Measurements from ENCODE around the gene DAPK3. TPM values are rescaled to one million over a fixed set of nuclear protein-coding genes. Genes with fewer than 3 reads are reported as not detected.

The DAPK3 gene
- total RNA-seq, 1 experiment from 2014 or later: 58.6 TPM

DNA sequence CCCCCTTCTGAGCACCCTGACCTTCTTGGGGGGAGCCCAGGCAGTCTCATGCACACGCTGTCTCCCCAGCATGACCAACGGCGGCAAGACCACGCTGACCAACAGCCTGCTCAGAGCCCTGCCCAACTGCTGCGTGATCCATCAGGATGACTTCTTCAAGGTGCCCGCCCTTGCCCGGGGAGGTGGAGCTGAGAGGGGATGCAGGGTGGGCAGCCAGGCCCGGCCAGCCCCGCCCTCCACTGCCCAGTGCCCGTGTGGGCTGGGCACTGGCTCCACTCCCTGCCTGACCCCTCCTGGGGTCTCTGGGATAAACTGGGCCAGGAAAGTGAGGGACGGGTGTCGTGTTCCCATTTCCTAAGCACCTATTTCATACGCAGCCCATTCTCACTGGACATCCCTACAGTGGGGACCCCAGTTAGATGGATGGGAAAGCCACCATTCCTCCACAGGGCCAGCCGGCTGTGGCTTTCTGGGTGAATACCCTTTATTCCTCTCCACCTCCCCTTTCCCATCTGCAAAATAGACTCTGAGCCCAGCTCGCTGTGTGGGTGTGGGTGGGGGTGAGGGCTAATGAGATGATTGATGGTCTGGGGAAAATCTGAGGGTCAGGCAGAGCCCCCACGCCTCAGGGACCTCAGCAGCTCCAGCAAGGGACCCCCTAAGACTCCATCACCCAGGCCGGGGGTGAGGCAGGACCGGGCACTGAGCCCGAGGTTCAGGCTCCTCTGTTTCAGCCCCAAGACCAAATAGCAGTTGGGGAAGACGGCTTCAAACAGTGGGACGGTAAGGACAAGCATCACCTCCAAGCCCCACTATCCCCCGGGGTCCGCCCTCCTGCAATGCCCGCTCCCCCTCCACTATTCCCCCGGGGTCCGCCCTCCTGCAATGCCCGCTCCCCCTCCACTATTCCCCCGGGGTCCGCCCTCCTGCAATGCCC, 34.1 kb downstream of the DAPK3 start:
- Mint-ChIP-seq H3K4me3 (ENCODE audit: unreplicated experiment) (no peak overlapping the region), H3K36me3 (ENCODE audit: insufficient read depth, unreplicated experiment) (no peaks in the 10 kb centered on the region), H3K27ac (ENCODE audit: unreplicated experiment) (no peak overlapping the region), H3K4me1 (ENCODE audit: low read depth, unreplicated experiment) (no peaks in the 10 kb centered on the region), H3K27me3 (ENCODE audit: insufficient read depth, unreplicated experiment) (no peaks in the 10 kb centered on the region), H3K9me3 (ENCODE audit: unreplicated experiment) (no peaks in the 10 kb centered on the region)
- CTCF ChIA-PET: no interaction called here
- Histone ChIP-seq H3K4me1 (no peaks in the 10 kb centered on the region), H3K36me3 (ENCODE audit: control insufficient read depth, insufficient read depth, low read length) (no peaks in the 10 kb centered on the region), H3K27me3 (replicated peaks; ENCODE audit: control insufficient read depth, insufficient read depth, low read length) (no peaks in the 10 kb centered on the region), H3K9me3 (no peaks in the 10 kb centered on the region), H3K4me3 (ENCODE audit: low read depth, low read length) (no peak overlapping the region)
- TF ChIP-seq, protein P1, sequence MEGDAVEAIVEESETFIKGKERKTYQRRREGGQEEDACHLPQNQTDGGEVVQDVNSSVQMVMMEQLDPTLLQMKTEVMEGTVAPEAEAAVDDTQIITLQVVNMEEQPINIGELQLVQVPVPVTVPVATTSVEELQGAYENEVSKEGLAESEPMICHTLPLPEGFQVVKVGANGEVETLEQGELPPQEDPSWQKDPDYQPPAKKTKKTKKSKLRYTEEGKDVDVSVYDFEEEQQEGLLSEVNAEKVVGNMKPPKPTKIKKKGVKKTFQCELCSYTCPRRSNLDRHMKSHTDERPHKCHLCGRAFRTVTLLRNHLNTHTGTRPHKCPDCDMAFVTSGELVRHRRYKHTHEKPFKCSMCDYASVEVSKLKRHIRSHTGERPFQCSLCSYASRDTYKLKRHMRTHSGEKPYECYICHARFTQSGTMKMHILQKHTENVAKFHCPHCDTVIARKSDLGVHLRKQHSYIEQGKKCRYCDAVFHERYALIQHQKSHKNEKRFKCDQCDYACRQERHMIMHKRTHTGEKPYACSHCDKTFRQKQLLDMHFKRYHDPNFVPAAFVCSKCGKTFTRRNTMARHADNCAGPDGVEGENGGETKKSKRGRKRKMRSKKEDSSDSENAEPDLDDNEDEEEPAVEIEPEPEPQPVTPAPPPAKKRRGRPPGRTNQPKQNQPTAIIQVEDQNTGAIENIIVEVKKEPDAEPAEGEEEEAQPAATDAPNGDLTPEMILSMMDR (IDR thresholded peaks at IDR 0.05; ENCODE audit: insufficient read depth in 1 of 2, low read depth in 1 of 2, low read length in 1 of 2, severe bottlenecking in 1 of 2, unreplicated experiment in 1 of 2): no peak
- intact Hi-C loops (cut with micrococcal nuclease; ENCODE audit: unreplicated experiment): no loop called here
- no peak for DNase-seq
- BruUV-seq (replicated peaks): no TSS peak
- POLR2A ChIA-PET: no interaction called here

DNA sequence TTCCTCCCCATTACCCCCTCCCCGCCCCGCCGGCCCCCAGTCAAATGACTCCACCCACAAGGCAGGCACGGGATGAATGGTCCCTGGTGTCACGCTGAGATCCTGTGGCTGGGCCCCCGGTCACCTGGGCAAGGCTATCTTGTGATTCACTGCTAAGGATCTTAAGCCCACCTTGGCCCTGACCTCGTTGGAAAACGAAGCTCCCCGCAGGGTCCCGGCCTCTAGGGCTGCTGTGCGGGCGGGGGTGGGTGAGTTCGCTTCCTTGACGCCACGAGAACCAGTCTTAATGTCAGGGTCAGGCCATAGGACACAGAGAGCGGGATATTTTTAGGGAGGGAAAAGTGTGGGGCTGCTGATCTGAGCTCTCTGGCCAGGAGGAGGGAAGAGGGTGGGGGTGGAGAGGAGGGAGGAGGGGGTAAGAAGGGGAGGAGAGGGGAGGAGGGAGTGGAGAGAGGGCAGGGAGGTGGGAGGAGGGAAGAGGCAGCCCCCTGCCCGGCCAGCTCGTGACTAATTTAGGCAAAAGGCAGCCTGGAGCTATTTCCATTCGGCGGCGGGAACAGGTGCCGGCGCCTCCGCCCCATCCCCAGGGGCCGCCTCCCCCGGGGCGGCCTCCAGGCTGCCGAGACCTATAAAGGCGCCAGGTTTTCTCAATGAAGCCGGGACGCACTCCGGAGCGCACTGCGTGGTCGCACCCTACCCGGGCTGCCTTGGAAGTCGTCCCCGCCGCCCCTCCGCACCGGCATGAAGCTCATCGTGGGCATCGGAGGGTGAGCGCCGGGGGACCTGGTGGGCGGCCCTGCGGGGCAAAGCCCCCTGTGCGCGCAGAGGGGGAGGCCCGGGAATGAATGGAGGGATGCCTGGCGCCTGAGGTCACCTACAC, 37.7 kb downstream of the DAPK3 start, which contains the start of gene NMRK2:
NMRK2 (plus strand) TSS at position 139 of the 880 bp plus-strand sequence; CDS start at position 742, 603 bp downstream.
- Histone ChIP-seq H3K27me3 (replicated peaks; ENCODE audit: control insufficient read depth, insufficient read depth, low read length) (no peaks in the 10 kb centered on the region), H3K4me3 (ENCODE audit: low read depth, low read length) (no peak within 1 kb of the TSS), H3K9me3 (no peaks in the 10 kb centered on the region), H3K4me1 (no peaks in the 10 kb centered on the region), H3K36me3 (ENCODE audit: control insufficient read depth, insufficient read depth, low read length) (no peaks in the 10 kb centered on the region)
- BruUV-seq (replicated peaks): no TSS peak
- Mint-ChIP-seq H3K36me3 (ENCODE audit: insufficient read depth, unreplicated experiment) (no peaks in the 10 kb centered on the region), H3K27me3 (ENCODE audit: insufficient read depth, unreplicated experiment) (no peaks in the 10 kb centered on the region), H3K4me3 (ENCODE audit: unreplicated experiment) (no peak within 1 kb of the TSS), H3K9me3 (ENCODE audit: unreplicated experiment) (no peaks in the 10 kb centered on the region), H3K27ac (ENCODE audit: unreplicated experiment) (no peak within 1 kb of the TSS), H3K4me1 (ENCODE audit: low read depth, unreplicated experiment) (no peaks in the 10 kb centered on the region)
- CTCF ChIA-PET: no interaction called here
- TF ChIP-seq, protein P1 (IDR thresholded peaks at IDR 0.05; ENCODE audit: insufficient read depth in 1 of 2, low read depth in 1 of 2, low read length in 1 of 2, severe bottlenecking in 1 of 2, unreplicated experiment in 1 of 2): no peak
- intact Hi-C loops (cut with micrococcal nuclease; ENCODE audit: unreplicated experiment): no loop called here
- POLR2A ChIA-PET: no interaction called here
- DNase-seq: no peak

DNA sequence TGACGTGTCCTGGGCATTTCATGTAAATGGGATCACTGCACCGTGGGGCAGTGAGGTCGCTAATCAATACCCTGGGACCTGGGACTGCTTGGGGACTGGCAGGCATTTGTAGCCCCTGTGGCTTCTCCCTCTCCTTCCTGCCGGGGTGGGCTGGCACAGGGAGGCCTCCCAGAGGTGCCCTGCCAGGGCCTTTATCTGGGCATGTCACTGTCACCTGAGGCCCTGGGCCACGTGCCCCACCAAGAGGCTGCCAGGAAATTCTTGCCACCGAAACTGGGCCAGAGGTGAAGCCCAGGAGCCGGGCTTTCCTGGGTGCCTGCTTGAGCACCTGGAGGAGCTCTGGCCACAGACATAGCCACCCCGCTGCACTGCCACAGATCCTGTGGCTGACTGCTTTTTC, 39.9 kb downstream of the DAPK3 start:
- Histone ChIP-seq H3K36me3 (ENCODE audit: control insufficient read depth, insufficient read depth, low read length) (no peaks in the 10 kb centered on the region), H3K9me3 (no peaks in the 10 kb centered on the region), H3K27me3 (replicated peaks; ENCODE audit: control insufficient read depth, insufficient read depth, low read length) (no peaks in the 10 kb centered on the region), H3K4me1 (no peaks in the 10 kb centered on the region), H3K4me3 (ENCODE audit: low read depth, low read length) (no peak overlapping the region)
- Mint-ChIP-seq H3K4me3 (ENCODE audit: unreplicated experiment) (no peak overlapping the region), H3K4me1 (ENCODE audit: low read depth, unreplicated experiment) (no peaks in the 10 kb centered on the region), H3K9me3 (ENCODE audit: unreplicated experiment) (no peaks in the 10 kb centered on the region), H3K27ac (ENCODE audit: unreplicated experiment) (no peak overlapping the region), H3K36me3 (ENCODE audit: insufficient read depth, unreplicated experiment) (no peaks in the 10 kb centered on the region), H3K27me3 (ENCODE audit: insufficient read depth, unreplicated experiment) (no peaks in the 10 kb centered on the region)
- TF ChIP-seq, protein P1 (IDR thresholded peaks at IDR 0.05; ENCODE audit: insufficient read depth in 1 of 2, low read depth in 1 of 2, low read length in 1 of 2, severe bottlenecking in 1 of 2, unreplicated experiment in 1 of 2): no peak
- no TSS peak for BruUV-seq (replicated peaks)
- intact Hi-C loops (cut with micrococcal nuclease; ENCODE audit: unreplicated experiment): no loop called here
- POLR2A ChIA-PET: no interaction called here
- no peak for DNase-seq
- CTCF ChIA-PET: no interaction called here

All from Caco-2 (cell line).